IPS-18c (cell line): ENCODE data around the gene GTF2F2.

Experiments
- H3K4me3 ChIP-seq: 2 replicates; pipeline ENCODE4 v1.7.0; 2013; ENCODE audit warnings: low read depth, mild to moderate bottlenecking, low read length, moderate library complexity; ENCODE audit not compliant: insufficient read depth
- H3K9me3 ChIP-seq: one replicate; pipeline ENCODE4 v1.6.1; 2013; ENCODE audit warnings: mild to moderate bottlenecking, low read length, moderate library complexity; ENCODE audit not compliant: control insufficient read depth, insufficient read depth

GTF2F2 gene

DNA sequence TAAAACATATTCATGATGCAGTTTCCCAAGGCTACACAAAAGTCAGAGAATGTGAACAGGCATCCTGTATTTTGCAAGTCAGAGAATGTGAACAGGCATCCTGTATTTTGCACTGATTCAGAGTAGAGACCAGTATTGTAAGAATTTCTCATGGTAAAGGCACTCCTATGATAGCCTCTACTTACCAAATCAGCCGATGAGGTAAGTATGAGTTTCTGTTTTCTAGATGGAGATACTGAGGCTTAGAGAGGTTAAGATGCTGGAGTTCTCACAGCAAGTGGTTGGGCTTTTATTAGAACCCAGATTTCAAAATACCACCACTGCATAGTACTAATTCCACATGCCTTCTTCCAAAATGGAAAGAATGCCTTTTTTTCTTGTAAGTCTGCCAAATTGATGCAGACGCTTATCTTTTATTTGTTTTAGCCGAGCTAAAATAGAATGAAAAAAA, 208.4 kb downstream of the GTF2F2 start:
- Histone ChIP-seq H3K9me3 (no peaks in the 10 kb centered on the region), H3K4me3 (no peak overlapping the region)

DNA sequence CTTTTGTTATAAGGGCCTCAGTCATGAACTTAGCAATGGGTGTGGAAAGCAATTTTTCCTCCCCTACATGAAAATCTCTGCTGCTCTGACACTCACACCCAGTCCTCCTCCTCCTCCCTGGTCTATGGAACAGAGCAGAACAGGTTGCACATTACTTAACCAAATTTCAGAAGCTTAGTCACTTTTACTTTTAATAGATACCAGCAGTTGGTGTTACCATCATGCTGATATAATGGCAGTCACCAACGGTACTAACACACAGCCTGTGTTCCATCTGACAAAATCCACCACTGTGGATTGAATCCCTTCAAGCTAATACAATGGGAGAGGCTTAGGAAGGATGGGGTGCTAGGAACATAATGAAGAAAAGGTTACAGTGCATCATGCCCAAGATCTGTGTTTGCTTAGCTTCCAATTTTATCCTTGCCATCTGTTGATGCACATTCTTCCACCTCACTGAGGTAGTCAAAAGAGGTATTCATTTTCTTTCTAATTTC, 210.9 kb downstream of the GTF2F2 start:
- Histone ChIP-seq H3K4me3 (no peak overlapping the region), H3K9me3 (no peaks in the 10 kb centered on the region)

DNA sequence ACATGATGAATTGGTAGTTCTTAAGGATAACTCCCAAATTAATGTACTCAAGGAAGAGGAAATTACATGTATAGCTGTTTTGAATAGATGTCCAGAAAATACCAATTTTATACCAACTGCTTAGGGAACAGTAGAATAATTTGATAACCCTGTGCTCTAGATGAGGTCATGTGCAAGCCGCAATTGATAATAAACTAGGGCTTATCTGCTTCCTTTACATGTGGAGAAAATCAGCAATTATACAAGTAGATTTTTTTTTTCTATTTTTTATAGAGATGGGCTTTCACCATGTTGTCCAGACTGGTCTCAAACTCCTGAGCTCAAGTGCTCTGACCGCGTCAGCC, 211.4 kb downstream of the GTF2F2 start:
- Histone ChIP-seq H3K9me3 (no peaks in the 10 kb centered on the region), H3K4me3 (no peak overlapping the region)

DNA sequence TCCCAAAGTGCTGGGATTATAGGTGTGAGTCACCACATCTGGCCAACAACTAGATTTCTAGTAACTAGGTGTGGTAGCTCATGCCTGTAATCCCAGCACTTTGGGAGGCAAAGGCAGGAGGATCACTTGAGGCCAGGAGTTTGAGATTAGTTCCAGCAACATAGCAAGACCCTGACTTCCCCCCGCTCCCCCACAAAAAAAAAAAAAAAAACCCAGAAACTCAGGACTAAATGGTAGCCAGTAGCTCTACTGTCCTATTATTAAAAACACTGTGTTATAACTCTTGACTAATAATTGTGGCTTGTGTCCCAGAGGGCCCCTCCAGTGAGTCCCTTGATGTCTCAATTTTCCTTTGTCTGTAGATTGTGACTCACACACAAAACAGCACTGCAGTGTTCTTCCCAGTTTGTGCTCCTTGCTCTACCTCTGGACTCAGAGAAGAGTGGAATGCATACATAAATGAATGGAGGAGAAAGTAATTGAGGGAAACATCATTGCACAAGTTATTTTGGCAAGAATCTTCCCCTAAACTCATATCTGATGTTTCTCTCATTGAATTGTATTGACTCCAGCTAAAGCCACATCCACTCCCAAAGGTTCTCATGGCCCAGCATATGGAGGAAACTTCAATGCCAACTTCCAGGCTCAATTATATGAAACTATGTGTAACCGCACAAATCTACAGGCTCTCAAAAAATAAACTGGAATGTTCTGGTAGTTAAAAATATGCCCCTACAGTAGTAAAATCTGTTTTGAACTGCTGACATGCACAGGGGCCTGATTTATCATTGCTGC, 211.9 kb downstream of the GTF2F2 start:
- Histone ChIP-seq H3K4me3 (no peak overlapping the region), H3K9me3 (no peaks in the 10 kb centered on the region)

DNA sequence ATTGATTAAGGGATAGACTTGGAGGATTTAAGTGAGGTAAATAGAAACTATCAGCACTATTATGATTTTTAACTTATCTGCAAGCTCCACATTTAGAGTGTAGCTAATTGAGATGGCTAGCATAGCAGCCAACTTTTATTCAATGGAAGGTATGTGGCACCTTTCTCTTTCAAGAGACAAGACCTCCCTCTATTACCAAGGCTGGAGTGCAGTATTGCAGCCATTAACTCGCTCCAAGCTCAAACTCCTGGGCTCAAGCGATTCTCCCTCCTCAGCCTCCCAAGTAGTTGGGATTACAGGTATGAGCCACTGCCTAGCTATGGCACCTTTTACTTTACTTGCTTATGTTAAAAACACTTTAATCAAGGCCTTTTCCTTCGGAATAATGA, 212.5 kb downstream of the GTF2F2 start:
- Histone ChIP-seq H3K4me3 (no peak overlapping the region), H3K9me3 (no peaks in the 10 kb centered on the region)

DNA sequence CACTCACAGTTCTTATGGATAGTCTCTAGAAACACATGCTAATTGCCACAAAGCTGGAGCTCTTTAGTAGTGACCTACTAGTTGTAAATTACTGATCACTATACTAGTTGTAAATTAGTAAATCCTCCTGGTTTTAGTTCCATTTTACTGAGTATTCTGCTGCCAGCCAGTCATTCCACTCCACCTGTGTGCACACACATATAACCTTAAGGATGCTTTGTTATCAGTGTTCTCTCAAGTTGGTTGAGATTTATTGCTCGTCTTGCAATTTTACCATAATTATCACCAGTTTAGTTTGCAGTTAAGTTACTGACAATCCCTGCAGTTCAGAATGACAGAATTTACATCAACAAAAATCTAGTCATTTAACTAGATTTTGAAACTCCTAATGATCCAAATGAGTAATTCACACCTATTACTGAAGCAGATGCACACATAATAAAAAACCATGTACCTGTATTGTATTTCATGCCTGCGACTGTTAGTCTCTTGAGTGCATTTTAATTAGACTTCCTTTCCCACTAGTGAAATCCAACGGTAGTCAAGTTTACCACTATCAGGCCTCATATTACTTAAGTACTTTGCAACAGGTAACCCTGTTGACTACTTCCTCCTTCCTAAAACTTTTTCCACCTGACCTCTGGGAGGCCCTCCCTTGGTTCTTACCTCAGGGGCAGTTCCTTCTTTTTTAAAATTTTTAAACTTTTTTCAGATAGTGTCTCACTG, 213.1 kb downstream of the GTF2F2 start:
- Histone ChIP-seq H3K4me3 (no peak overlapping the region), H3K9me3 (no peaks in the 10 kb centered on the region)
